Ectodermal cell (in vitro differentiated cells): Measurements from ENCODE around the gene ANKUB1. TPM values are rescaled to one million over a fixed set of nuclear protein-coding genes. Genes with fewer than 3 reads are reported as not detected.
"Not testable (repeated sequence)": the region's sequence is repeated elsewhere in the genome, so short reads cannot be mapped to it uniquely, and the experiment has no call there.

Experiments used
- H3K27ac ChIP-seq: 2 replicates; pipeline ENCODE4 v1.7.0; 2013; ENCODE audit warnings: mild to moderate bottlenecking, low read depth, low read length; ENCODE audit not compliant: insufficient read depth, poor library complexity, severe bottlenecking
- H3K27me3 ChIP-seq: 2 replicates; pipeline ENCODE4 v1.7.0; 2013; ENCODE audit warnings: mild to moderate bottlenecking, low read length; ENCODE audit not compliant: insufficient read depth, control insufficient read depth, poor library complexity, severe bottlenecking
- H3K36me3 ChIP-seq: one replicate; pipeline ENCODE4 v1.7.0; 2013; ENCODE audit warnings: low read length; ENCODE audit not compliant: control insufficient read depth, insufficient read depth
- H3K4me1 ChIP-seq: one replicate; pipeline ENCODE4 v1.7.0; 2013; ENCODE audit warnings: low read length; ENCODE audit not compliant: control insufficient read depth, insufficient read depth
- H3K4me3 ChIP-seq: 2 replicates; pipeline ENCODE4 v1.7.0; 2013; ENCODE audit warnings: low read depth, low read length, control low read depth; ENCODE audit not compliant: insufficient read depth
- H3K9me3 ChIP-seq: 2 replicates; pipeline ENCODE4 v1.7.0; 2013; ENCODE audit warnings: mild to moderate bottlenecking, low read length, moderate library complexity; ENCODE audit not compliant: control insufficient read depth
- WGBS, 2 experiments: methylation state at CpG; one replicate each; pipeline ENCODE4 v1.1.7; 2013; ENCODE audit warnings: missing lambda C conversion rate in 2 of 2; 5-methylcytosine and 5-hydroxymethylcytosine counted together
- polyA plus RNA-seq, 4 experiments: library from polyadenylated mRNA; stranded (reverse); fragments of 50-300 nt; gene quantifications; one replicate each; pipeline ENCODE4 v1.2.3, GENCODE V29; 2013

ANKUB1 gene, protein sequence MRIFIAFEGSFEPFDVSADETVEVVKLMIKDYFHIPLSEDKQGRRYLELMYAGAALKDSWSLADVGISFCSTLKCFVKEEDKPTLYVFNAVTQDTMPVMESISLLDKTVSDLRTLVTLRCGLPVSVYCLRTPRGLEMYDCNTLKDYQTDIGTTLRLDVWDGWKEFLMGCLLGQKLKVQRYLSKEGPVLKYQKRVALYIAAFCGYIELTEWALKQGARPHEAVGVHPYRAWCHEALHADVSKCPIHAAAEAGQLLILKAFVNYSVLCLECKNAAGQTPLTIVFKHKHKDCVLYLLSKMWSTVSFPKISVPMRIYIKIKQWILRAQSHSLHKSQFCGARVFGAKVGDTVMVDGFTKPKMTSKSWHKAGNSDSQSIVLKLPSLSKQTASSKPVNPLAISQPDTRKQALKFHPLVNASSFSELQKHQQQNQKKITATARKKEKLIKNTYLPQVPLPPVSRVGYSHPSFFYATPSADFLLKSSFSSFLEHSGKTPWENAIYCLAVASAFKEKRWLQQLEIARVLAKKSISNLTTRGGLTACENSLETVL
- not detected for polyA plus RNA-seq (2013, experiment 1 of 4)
- polyA plus RNA-seq (2013, experiment 2 of 4), result not detected
- not detected for polyA plus RNA-seq (2013, experiment 3 of 4)
- not detected for polyA plus RNA-seq (2013, experiment 4 of 4)

DNA sequence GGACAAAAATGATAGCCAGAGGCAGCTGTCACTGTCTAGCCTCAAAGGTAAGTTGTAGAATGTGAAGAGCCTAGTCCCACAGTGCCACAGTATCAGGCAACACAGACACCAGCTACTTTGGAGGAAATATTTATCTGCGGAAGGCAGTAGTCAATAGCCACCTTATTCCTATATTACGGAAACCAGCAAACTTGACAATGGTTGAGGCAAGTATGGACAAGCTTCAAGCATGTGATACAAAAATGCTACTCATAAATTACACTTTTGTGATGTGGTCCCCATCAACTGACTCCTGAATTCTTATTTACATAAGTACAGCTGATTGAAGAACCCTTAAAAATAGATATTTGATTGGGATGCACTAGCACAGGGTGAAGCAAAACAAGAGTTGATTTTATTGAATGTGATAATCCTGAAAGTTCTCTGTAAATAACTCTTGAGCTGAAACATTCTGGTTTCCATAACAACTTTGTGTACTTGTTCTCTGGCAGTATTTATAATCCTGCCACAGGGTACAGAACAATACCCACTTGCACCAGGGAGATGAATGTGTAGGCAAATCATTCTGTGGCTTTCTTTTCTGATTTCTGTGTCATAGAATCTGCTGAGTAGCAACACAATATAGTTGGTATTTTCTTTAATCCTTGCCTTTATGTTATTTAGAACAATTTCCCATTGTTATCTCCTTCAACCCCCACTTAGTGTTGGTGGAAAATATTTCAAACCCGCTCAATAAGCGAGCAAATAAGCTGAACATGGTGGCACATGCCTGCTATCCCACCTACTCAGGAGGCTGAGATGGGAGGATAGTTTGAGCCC lies at the start of gene ANKUB1:
Gene ANKUB1 (minus strand): TSS at position 103 of the 819 bp plus-strand sequence. CDS start 188 bp downstream, outside the sequence.
- no peak within 1 kb of the TSS for H3K27ac ChIP-seq
- H3K27me3 ChIP-seq, result no peaks in the 10 kb centered on the region
- 92 to 97% methylated on average over 3 to 4 of the region's 4 CpGs for WGBS, 2 experiments
- no peaks in the 10 kb centered on the region for H3K4me1 ChIP-seq
- no peaks in the 10 kb centered on the region for H3K9me3 ChIP-seq
- no peaks in the 10 kb centered on the region for H3K36me3 ChIP-seq
- H3K4me3 ChIP-seq, result no peak within 1 kb of the TSS

GRCh38 chr3:149839896-149840295 lies 47.5 kb upstream of the ANKUB1 start:
- 80 to 84% methylated on average over 3 of the region's 3 CpGs for WGBS, 2 experiments
- Histone ChIP-seq H3K4me3 (no peak overlapping the region), H3K4me1 (no peaks in the 10 kb centered on the region), H3K36me3 (no peaks in the 10 kb centered on the region), H3K27ac (no peak overlapping the region), H3K27me3 (no peaks in the 10 kb centered on the region), H3K9me3 (peaks cover 3% of the 10 kb centered on the region)

GRCh38 chr3:149839469-149839868 lies 47.1 kb upstream of the ANKUB1 start:
- not testable (repeated sequence) for H3K36me3 ChIP-seq, H3K4me3 ChIP-seq, H3K27ac ChIP-seq, H3K4me1 ChIP-seq, H3K9me3 ChIP-seq, H3K27me3 ChIP-seq
- WGBS, 2 experiments, result 98 to 100% methylated on average over 2 to 3 of the region's 3 CpGs

- H3K9me3 ChIP-seq, H3K27ac ChIP-seq, H3K4me1 ChIP-seq, H3K4me3 ChIP-seq, H3K36me3 ChIP-seq, H3K27me3 ChIP-seq: not testable (repeated sequence)
- 85 to 96% methylated on average over 2 of the region's 3 CpGs for whole genome bisulfite sequencing, 2 experiments
These were observed 46.1 kb upstream of the ANKUB1 start for GRCh38 chr3:149838491-149838890.

DNA sequence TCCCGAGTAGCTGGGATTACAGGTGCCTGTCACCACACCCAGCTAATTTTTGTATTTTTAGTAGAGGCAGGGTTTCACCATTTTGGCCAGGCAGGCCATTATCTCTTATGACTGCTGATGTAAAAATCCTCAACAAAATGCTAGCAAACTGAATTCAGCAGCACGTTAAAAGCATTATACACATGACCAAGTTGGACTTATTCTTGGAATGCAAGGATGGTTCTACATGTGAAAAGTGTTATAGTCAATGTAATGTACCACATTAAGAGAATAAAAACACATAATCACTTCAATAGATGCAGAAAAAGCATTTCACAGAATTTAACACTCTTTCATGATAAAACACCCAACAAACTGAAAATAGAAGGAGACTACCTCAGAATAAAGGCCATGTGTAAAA lies 40.9 kb upstream of the ANKUB1 start:
- H3K4me3 ChIP-seq, result no peak overlapping the region
- 83 to 90% methylated on average over 2 of the region's 2 CpGs for WGBS, 2 experiments
- H3K27ac ChIP-seq, result no peak overlapping the region
- H3K4me1 ChIP-seq, result no peaks in the 10 kb centered on the region
- H3K27me3 ChIP-seq, result no peaks in the 10 kb centered on the region
- peaks cover 6% of the 10 kb centered on the region for H3K9me3 ChIP-seq
- no peaks in the 10 kb centered on the region for H3K36me3 ChIP-seq

GRCh38 chr3:149832086-149832485 lies 39.7 kb upstream of the ANKUB1 start:
- H3K27me3 ChIP-seq, result no peaks in the 10 kb centered on the region
- H3K27ac ChIP-seq, result no peak overlapping the region
- peaks cover 3% of the 10 kb centered on the region for H3K9me3 ChIP-seq
- no peaks in the 10 kb centered on the region for H3K36me3 ChIP-seq
- no peaks in the 10 kb centered on the region for H3K4me1 ChIP-seq
- 96 to 98% methylated on average over 1 of the region's 1 CpG for WGBS, 2 experiments
- H3K4me3 ChIP-seq, result no peak overlapping the region

DNA sequence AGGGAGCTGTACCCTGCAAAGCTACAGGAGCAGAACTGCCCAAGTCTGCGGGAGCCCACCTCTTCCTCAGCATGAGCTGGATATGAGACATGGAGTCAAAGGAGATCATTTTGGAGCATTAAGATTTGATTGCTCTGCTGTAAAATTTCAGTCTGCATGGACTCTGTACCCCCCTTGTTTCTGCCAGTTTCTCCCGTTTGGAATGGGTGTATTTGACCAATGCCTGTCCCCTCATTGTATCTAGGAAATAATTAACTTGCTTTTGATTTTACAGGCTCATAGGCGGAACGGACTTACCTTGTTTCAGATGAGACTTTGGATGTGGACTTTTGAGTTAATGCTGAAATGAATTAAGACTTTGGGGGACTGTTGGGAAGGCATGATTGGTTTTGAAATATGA lies 39.0 kb upstream of the ANKUB1 start:
- no peak overlapping the region for H3K27ac ChIP-seq

GRCh38 chr3:149830902-149831301 lies 38.5 kb upstream of the ANKUB1 start:
- Histone ChIP-seq H3K27ac (no peak overlapping the region), H3K4me1 (no peaks in the 10 kb centered on the region), H3K27me3 (no peaks in the 10 kb centered on the region), H3K4me3 (no peak overlapping the region), H3K36me3 (no peaks in the 10 kb centered on the region), H3K9me3 (peaks cover 3% of the 10 kb centered on the region)
- 93 to 96% methylated on average over 2 of the region's 2 CpGs for WGBS, 2 experiments

More for the DNA sequence above, 39.0 kb upstream of the ANKUB1 start:
- WGBS, 2 experiments, result 94 to 96% methylated on average over 4 of the region's 4 CpGs
- Histone ChIP-seq H3K36me3 (no peaks in the 10 kb centered on the region), H3K9me3 (peaks cover 3% of the 10 kb centered on the region), H3K4me3 (no peak overlapping the region), H3K4me1 (no peaks in the 10 kb centered on the region), H3K27me3 (no peaks in the 10 kb centered on the region)

DNA sequence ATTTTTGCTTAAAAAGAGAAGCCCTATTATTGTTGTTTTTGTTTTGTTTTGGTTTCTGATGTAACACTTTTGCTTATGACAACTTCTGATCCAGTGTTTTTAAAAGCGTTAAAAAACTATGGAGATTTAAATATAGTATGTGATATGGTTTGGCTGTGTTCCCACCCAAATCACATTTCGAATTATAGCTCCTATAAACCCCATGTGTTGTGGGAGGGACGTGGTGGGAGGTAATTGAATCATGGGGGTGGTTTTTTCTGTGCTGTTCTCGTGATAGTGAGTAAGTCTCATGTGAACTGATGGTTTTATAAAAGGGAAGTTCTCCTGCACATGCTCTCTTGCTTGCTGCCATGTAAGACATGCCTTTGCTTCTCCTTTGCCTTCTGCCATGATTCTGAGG lies 37.3 kb upstream of the ANKUB1 start:
- H3K4me1 ChIP-seq, H3K27ac ChIP-seq, H3K9me3 ChIP-seq, H3K4me3 ChIP-seq, H3K36me3 ChIP-seq, H3K27me3 ChIP-seq: not testable (repeated sequence)
- WGBS, 2 experiments, result 93 to 97% methylated on average over 4 of the region's 4 CpGs

- H3K9me3 ChIP-seq, result peaks cover 3% of the 10 kb centered on the region
- no peak overlapping the region for H3K27ac ChIP-seq
- H3K27me3 ChIP-seq, result no peaks in the 10 kb centered on the region
- no peaks in the 10 kb centered on the region for H3K36me3 ChIP-seq
- 43% methylated on average over 1 of the region's 1 CpG; no CpG with 5 or more reads in 1 of the 2 experiments for WGBS, 2 experiments
- H3K4me3 ChIP-seq, result no peak overlapping the region
- no peaks in the 10 kb centered on the region for H3K4me1 ChIP-seq
These were observed 36.0 kb upstream of the ANKUB1 start for GRCh38 chr3:149828390-149828789.
